HepG2 (cell line): Measurements from ENCODE around the gene ATP4A. TPM values are rescaled to one million over a fixed set of nuclear protein-coding genes. Genes with fewer than 3 reads are reported as not detected.
A peak's percentile ranks its signal among the peaks of the same experiment; 100 is the strongest.

Experiments
- ARID4A ChIP-seq: sonication (generic); formaldehyde crosslinking; IDR thresholded peaks from 2 replicates; pipeline ENCODE4 v1.5.0; 2020; ENCODE audit warnings: mild to moderate bottlenecking, missing genetic modification reagents, borderline replicate concordance
- GABPB1 ChIP-seq: IDR thresholded peaks from 2 replicates; pipeline ENCODE4 v1.6.1; 2016; ENCODE audit warnings: mild to moderate bottlenecking, missing genetic modification reagents, moderate library complexity, missing compliant biosample characterization
- HDAC1 ChIP-seq: sonication (generic); formaldehyde crosslinking; IDR thresholded peaks from 2 replicates; pipeline ENCODE4 v1.5.1; 2020; ENCODE audit warnings: mild to moderate bottlenecking, missing genetic modification reagents
- KLF16 ChIP-seq, 2 experiments: sonication (generic) in 1 of 2; formaldehyde crosslinking in 1 of 2; IDR thresholded peaks; 2 replicates each; pipeline versions ENCODE4 v1.6.1 to v1.8.0; 2016 to 2023; ENCODE audit warnings: missing genetic modification reagents in 2 of 2, missing compliant biosample characterization in 1 of 2
- MYPOP ChIP-seq: sonication (generic); formaldehyde crosslinking; IDR thresholded peaks from 2 replicates; pipeline ENCODE4 v1.8.1; 2023; ENCODE audit warnings: mild to moderate bottlenecking, moderate library complexity, missing genetic modification reagents
- NR2C2 ChIP-seq: sonication (generic); formaldehyde crosslinking; IDR thresholded peaks from 2 replicates; pipeline ENCODE4 v1.4.0; 2020; ENCODE audit warnings: missing genetic modification reagents, mild to moderate bottlenecking, moderate library complexity, borderline replicate concordance
- SMAD3 ChIP-seq: sonication (generic); formaldehyde crosslinking; IDR thresholded peaks from 2 replicates; pipeline ENCODE4 v1.4.0; 2020; ENCODE audit warnings: missing genetic modification reagents
- SRY ChIP-seq: sonication (generic); formaldehyde crosslinking; IDR thresholded peaks from 2 replicates; pipeline ENCODE4 v1.8.0; 2022; ENCODE audit warnings: mild to moderate bottlenecking, missing genetic modification reagents
- SSRP1 ChIP-seq: IDR thresholded peaks from 2 replicates; pipeline ENCODE4 v1.6.1; 2016; ENCODE audit warnings: control low read depth
- YY1 ChIP-seq: IDR thresholded peaks from 2 replicates; pipeline ENCODE4 v1.6.1; 2011; ENCODE audit warnings: low read length, low read depth, moderate library complexity, mild to moderate bottlenecking; ENCODE audit not compliant: insufficient read depth, insufficient replicate concordance
- ZNF276 ChIP-seq: sonication (generic); formaldehyde crosslinking; IDR thresholded peaks from 2 replicates; pipeline ENCODE4 v1.4.0; 2020; ENCODE audit warnings: mild to moderate bottlenecking, low read depth, missing genetic modification reagents
- ZNF329 ChIP-seq: sonication (generic); formaldehyde crosslinking; IDR thresholded peaks from 2 replicates; pipeline ENCODE4 v1.9.0; 2021; ENCODE audit warnings: low read depth, mild to moderate bottlenecking, missing genetic modification reagents
- ZNF572 ChIP-seq: sonication (generic); formaldehyde crosslinking; IDR thresholded peaks from 2 replicates; pipeline ENCODE4 v1.5.1; 2020; ENCODE audit warnings: mild to moderate bottlenecking, missing genetic modification reagents
- ZNF574 ChIP-seq: sonication (generic); formaldehyde crosslinking; IDR thresholded peaks from 2 replicates; pipeline ENCODE4 v1.4.0; 2020; ENCODE audit warnings: missing genetic modification reagents
- ZNF761 ChIP-seq: sonication (generic); formaldehyde crosslinking; conservative IDR thresholded peaks from 2 replicates; pipeline ENCODE4 v1.4.0; 2020; ENCODE audit warnings: mild to moderate bottlenecking, missing genetic modification reagents
- ZSCAN20 ChIP-seq: sonication (generic); formaldehyde crosslinking; IDR thresholded peaks from 2 replicates; pipeline ENCODE4 v1.4.0; 2020; ENCODE audit warnings: missing genetic modification reagents, mild to moderate bottlenecking, borderline replicate concordance
- polyA plus RNA-seq, 8 experiments: library from polyadenylated mRNA; depleted of rRNA in 3 of 8; stranded (reverse) in 7 of 8; unstranded in 1 of 8; fragments of >200 nt; fragmentation: Illumina TruSeq in 4 of 8; extraction: Trizol in 4 of 8; gene quantifications; 2 replicates each; pipeline versions ENCODE4 v1.2.1 to v1.2.3, GENCODE V29; 2011 to 2016; ENCODE audit warnings: low read depth in 4 of 8, missing spikeins in 1 of 8, mixed read lengths in 1 of 8; ENCODE audit not compliant: insufficient read depth in 1 of 8
- total RNA-seq, 5 experiments: library from RNA; depleted of rRNA; stranded (reverse); fragments of >200 nt; fragmentation: Illumina TruSeq; extraction: Trizol; gene quantifications; 2 replicates each; pipeline ENCODE4 v1.2.3, GENCODE V29; 2016; ENCODE audit warnings: low read depth in 1 of 5
- TF ChIP-seq, protein P1 (sequence below): sonication (generic); formaldehyde crosslinking; IDR thresholded peaks from 2 replicates; pipeline ENCODE4 v1.5.0; 2020; ENCODE audit warnings: mild to moderate bottlenecking, low read depth, missing genetic modification reagents, borderline replicate concordance

ATP4A gene
- total and polyA plus RNA-seq, 2 of the 13 experiments (the other 11 are each of a cell fraction or from before 2014, with no cell fraction given): 0.08 to 0.11 TPM

GRCh38 chr19:35509861-35510625 is 53.4 kb downstream of the ATP4A start (continued):
- TF ChIP-seq ZNF574 (CRISPR knock-in tag): peak; percentile 91
- TF ChIP-seq YY1: peak; percentile 78
- peak; percentile 39; the same call in 1 of the 2 replicates for TF ChIP-seq ARID4A (CRISPR knock-in tag)
- TF ChIP-seq, protein P1, sequence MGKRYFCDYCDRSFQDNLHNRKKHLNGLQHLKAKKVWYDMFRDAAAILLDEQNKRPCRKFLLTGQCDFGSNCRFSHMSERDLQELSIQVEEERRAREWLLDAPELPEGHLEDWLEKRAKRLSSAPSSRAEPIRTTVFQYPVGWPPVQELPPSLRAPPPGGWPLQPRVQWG (CRISPR knock-in tag): no peak
- peak; percentile 75 for TF ChIP-seq HDAC1 (CRISPR knock-in tag)
- TF ChIP-seq GABPB1: peak; percentile 80
- TF ChIP-seq ZSCAN20: no peak
- TF ChIP-seq ZNF276: no peak
- TF ChIP-seq SSRP1 (CRISPR knock-in tag): 0 out of 2 replicates have a peak, but pooled peaks have one; percentile 34
- TF ChIP-seq SRY (CRISPR knock-in tag): no peak
- TF ChIP-seq KLF16 (CRISPR knock-in tag; IDR thresholded peaks at IDR 0.05): peak in 1 of 2 experiments; percentile 69; a peak in 2 of 4 replicates
- TF ChIP-seq ZNF329 (CRISPR knock-in tag): no peak
- peak; percentile 79; the same call in 1 of the 2 replicates for TF ChIP-seq SMAD3
- 0 out of 2 replicates have a peak, but pooled peaks have one; percentile 57 for TF ChIP-seq ZNF572 (CRISPR knock-in tag)
- TF ChIP-seq MYPOP (CRISPR knock-in tag): no peak
- 0 out of 2 replicates have a peak, but pooled peaks have one; percentile 44 for TF ChIP-seq ZNF761 (CRISPR knock-in tag)
- TF ChIP-seq NR2C2 (CRISPR knock-in tag): 0 out of 2 replicates have a peak, but pooled peaks have one; percentile 31
